HepG2 (cell line): ENCODE data around the gene RAB3A. TPM values are rescaled to one million over a fixed set of nuclear protein-coding genes. Genes with fewer than 3 reads are reported as not detected.

Experiments used
- ASH2L ChIP-seq: fragments of 300-600, 200-600 bp; sonication (generic); IDR thresholded peaks from 2 replicates; pipeline ENCODE4 v1.7.0; 2017; ENCODE audit warnings: low read depth, mild to moderate bottlenecking, moderate library complexity, mixed read lengths, low read length; ENCODE audit not compliant: insufficient read length
- EEA1 ChIP-seq: sonication (generic); formaldehyde crosslinking; IDR thresholded peaks from 2 replicates; pipeline ENCODE4 v1.5.1; 2020; ENCODE audit warnings: mild to moderate bottlenecking, missing genetic modification reagents, borderline replicate concordance
- ELF3 ChIP-seq: IDR thresholded peaks from 2 replicates; pipeline ENCODE4 v1.6.1; 2016; ENCODE audit warnings: missing genetic modification reagents, missing compliant biosample characterization
- HOXA5 ChIP-seq: sonication (generic); formaldehyde crosslinking; IDR thresholded peaks from 2 replicates; pipeline ENCODE4 v1.4.0; 2020; ENCODE audit warnings: missing genetic modification reagents
- POLR2G ChIP-seq: fragments of 200-400 bp; formaldehyde crosslinking; IDR thresholded peaks from 2 replicates; pipeline ENCODE4 v1.6.1; 2018; ENCODE audit warnings: mild to moderate bottlenecking, low read depth, low read length, moderate library complexity
- RARG ChIP-seq: sonication (generic); formaldehyde crosslinking; IDR thresholded peaks from 2 replicates; pipeline ENCODE4 v1.4.0; 2020; ENCODE audit warnings: low read depth, mild to moderate bottlenecking, missing genetic modification reagents
- RELA ChIP-seq: sonication (generic); formaldehyde crosslinking; IDR thresholded peaks from 2 replicates; pipeline ENCODE4 v1.4.0; 2020; ENCODE audit warnings: missing genetic modification reagents
- SALL1 ChIP-seq: sonication (generic); formaldehyde crosslinking; IDR thresholded peaks from 2 replicates; pipeline ENCODE4 v1.8.0; 2022; ENCODE audit warnings: mild to moderate bottlenecking, missing genetic modification reagents
- SP140L ChIP-seq: sonication (generic); formaldehyde crosslinking; IDR thresholded peaks from 2 replicates; pipeline ENCODE4 v1.4.0; 2020; ENCODE audit warnings: missing genetic modification reagents, borderline replicate concordance
- ZBTB7B ChIP-seq: sonication (generic); formaldehyde crosslinking; IDR thresholded peaks from 2 replicates; pipeline ENCODE4 v1.4.0; 2020; ENCODE audit warnings: missing genetic modification reagents
- ZMYM2 ChIP-seq: sonication (generic); formaldehyde crosslinking; IDR thresholded peaks from 2 replicates; pipeline ENCODE4 v1.8.0; 2022; ENCODE audit warnings: mild to moderate bottlenecking, missing genetic modification reagents
- ZNF605 ChIP-seq: sonication (generic); formaldehyde crosslinking; IDR thresholded peaks from 2 replicates; pipeline ENCODE4 v1.8.0; 2022; ENCODE audit warnings: mild to moderate bottlenecking, missing genetic modification reagents
- ZNF614 ChIP-seq: IDR thresholded peaks from 2 replicates; pipeline ENCODE4 v1.6.1; 2018; ENCODE audit warnings: missing biosample characterization, missing genetic modification reagents, inconsistent platforms, borderline replicate concordance
- polyA plus RNA-seq, 8 experiments: library from polyadenylated mRNA; depleted of rRNA in 3 of 8; stranded (reverse) in 7 of 8; unstranded in 1 of 8; fragments of >200 nt; fragmentation: Illumina TruSeq in 4 of 8; extraction: Trizol in 4 of 8; gene quantifications; 2 replicates each; pipeline versions ENCODE4 v1.2.1 to v1.2.3, GENCODE V29; 2011 to 2016; ENCODE audit warnings: low read depth in 4 of 8, missing spikeins in 1 of 8, mixed read lengths in 1 of 8; ENCODE audit not compliant: insufficient read depth in 1 of 8
- total RNA-seq, 5 experiments: library from RNA; depleted of rRNA; stranded (reverse); fragments of >200 nt; fragmentation: Illumina TruSeq; extraction: Trizol; gene quantifications; 2 replicates each; pipeline ENCODE4 v1.2.3, GENCODE V29; 2016; ENCODE audit warnings: low read depth in 1 of 5
- TF ChIP-seq, protein P1 (sequence below): IDR thresholded peaks from 2 replicates; pipeline ENCODE4 v1.6.1; 2016; ENCODE audit warnings: low read depth, missing genetic modification reagents, missing compliant biosample characterization
- TF ChIP-seq, protein P2 (sequence below): sonication (generic); formaldehyde crosslinking; IDR thresholded peaks from 2 replicates; pipeline ENCODE4 v1.5.0; 2020; ENCODE audit warnings: mild to moderate bottlenecking, missing genetic modification reagents, borderline replicate concordance
- TF ChIP-seq, protein P3 (sequence below): IDR thresholded peaks from 2 replicates; pipeline ENCODE4 v1.6.1; 2016; ENCODE audit warnings: missing compliant biosample characterization, missing genetic modification reagents, borderline replicate concordance
- TF ChIP-seq, protein P4 (sequence below): sonication (generic); formaldehyde crosslinking; IDR thresholded peaks from 2 replicates; pipeline ENCODE4; 2020; ENCODE audit warnings: missing genetic modification reagents, mild to moderate bottlenecking, borderline replicate concordance

The RAB3A gene
- total and polyA plus RNA-seq, 2 of the 13 experiments (the other 11 are each of a cell fraction or from before 2014, with no cell fraction given): 0.58 to 0.98 TPM

DNA sequence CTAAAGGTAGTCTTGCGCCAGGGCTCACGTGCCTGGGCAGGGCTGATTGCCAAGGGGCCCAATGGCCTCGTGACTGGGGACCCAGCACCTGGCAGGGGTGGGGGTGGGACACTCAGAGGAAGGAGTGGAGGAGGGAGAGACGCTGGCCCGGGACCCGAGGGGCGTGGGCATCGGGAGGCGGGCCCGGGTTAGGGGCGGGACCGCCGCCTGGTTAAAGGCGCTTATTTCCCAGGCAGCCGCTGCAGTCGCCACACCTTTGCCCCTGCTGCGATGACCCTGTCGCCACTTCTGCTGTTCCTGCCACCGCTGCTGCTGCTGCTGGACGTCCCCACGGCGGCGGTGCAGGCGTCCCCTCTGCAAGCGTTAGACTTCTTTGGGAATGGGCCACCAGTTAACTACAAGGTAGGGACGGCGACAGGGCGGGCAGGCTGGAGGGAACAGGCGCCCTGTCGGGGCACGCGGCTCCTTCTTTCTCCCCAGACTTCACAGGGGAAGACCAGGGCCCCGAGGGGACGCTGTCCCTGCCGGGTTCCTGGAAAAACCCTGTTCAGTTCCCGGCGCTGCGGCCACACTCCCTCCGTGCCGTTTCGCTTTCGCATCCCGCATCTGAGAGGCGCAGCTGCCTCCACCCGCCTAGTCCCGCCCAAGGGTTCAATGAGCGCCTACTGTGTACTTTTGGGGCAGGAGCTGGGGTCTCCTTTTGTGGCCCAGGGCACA is 30.1 kb downstream of the RAB3A start, which contains the start of gene IFI30 (continued):
- TF ChIP-seq ZMYM2 (CRISPR knock-in tag) (0 out of 2 replicates have a peak, but pooled peaks have one; percentile 52), RELA (CRISPR knock-in tag) (peak; percentile 55; the same call in 1 of the 2 replicates), POLR2G (peak; percentile 86), RARG (CRISPR knock-in tag) (0 out of 2 replicates have a peak, but pooled peaks have one; percentile 56), ZNF605 (CRISPR knock-in tag) (no peak; the same call in 1 of the 2 replicates), ZNF614 (CRISPR knock-in tag) (peak; percentile 75; the same call in 1 of the 2 replicates), EEA1 (CRISPR knock-in tag) (peak; percentile 26; the same call in 1 of the 2 replicates), ASH2L (no peak), ELF3 (CRISPR knock-in tag) (peak; percentile 46; the same call in 1 of the 2 replicates), SP140L (no peak), SALL1 (CRISPR knock-in tag) (peak; percentile 31; the same call in 1 of the 2 replicates), HOXA5 (CRISPR knock-in tag) (peak; percentile 66), ZBTB7B (CRISPR knock-in tag) (peak; percentile 73)
- TF ChIP-seq, protein P1, sequence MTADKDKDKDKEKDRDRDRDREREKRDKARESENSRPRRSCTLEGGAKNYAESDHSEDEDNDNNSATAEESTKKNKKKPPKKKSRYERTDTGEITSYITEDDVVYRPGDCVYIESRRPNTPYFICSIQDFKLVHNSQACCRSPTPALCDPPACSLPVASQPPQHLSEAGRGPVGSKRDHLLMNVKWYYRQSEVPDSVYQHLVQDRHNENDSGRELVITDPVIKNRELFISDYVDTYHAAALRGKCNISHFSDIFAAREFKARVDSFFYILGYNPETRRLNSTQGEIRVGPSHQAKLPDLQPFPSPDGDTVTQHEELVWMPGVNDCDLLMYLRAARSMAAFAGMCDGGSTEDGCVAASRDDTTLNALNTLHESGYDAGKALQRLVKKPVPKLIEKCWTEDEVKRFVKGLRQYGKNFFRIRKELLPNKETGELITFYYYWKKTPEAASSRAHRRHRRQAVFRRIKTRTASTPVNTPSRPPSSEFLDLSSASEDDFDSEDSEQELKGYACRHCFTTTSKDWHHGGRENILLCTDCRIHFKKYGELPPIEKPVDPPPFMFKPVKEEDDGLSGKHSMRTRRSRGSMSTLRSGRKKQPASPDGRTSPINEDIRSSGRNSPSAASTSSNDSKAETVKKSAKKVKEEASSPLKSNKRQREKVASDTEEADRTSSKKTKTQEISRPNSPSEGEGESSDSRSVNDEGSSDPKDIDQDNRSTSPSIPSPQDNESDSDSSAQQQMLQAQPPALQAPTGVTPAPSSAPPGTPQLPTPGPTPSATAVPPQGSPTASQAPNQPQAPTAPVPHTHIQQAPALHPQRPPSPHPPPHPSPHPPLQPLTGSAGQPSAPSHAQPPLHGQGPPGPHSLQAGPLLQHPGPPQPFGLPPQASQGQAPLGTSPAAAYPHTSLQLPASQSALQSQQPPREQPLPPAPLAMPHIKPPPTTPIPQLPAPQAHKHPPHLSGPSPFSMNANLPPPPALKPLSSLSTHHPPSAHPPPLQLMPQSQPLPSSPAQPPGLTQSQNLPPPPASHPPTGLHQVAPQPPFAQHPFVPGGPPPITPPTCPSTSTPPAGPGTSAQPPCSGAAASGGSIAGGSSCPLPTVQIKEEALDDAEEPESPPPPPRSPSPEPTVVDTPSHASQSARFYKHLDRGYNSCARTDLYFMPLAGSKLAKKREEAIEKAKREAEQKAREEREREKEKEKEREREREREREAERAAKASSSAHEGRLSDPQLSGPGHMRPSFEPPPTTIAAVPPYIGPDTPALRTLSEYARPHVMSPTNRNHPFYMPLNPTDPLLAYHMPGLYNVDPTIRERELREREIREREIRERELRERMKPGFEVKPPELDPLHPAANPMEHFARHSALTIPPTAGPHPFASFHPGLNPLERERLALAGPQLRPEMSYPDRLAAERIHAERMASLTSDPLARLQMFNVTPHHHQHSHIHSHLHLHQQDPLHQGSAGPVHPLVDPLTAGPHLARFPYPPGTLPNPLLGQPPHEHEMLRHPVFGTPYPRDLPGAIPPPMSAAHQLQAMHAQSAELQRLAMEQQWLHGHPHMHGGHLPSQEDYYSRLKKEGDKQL (CRISPR knock-in tag): peak; percentile 17; the same call in 1 of the 2 replicates
- TF ChIP-seq, protein P2, sequence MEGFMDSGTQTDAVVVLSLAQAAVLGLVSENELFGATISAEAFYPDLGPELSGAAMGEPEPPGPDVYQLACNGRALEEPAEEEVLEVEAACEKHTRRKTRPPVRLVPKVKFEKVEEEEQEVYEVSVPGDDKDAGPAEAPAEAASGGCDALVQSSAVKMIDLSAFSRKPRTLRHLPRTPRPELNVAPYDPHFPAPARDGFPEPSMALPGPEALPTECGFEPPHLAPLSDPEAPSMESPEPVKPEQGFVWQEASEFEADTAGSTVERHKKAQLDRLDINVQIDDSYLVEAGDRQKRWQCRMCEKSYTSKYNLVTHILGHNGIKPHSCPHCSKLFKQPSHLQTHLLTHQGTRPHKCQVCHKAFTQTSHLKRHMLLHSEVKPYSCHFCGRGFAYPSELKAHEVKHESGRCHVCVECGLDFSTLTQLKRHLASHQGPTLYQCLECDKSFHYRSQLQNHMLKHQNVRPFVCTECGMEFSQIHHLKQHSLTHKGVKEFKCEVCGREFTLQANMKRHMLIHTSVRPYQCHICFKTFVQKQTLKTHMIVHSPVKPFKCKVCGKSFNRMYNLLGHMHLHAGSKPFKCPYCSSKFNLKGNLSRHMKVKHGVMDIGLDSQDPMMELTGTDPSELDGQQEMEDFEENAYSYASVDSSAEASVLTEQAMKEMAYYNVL (CRISPR knock-in tag): 0 out of 2 replicates have a peak, but pooled peaks have one; percentile 38
- TF ChIP-seq, protein P3, sequence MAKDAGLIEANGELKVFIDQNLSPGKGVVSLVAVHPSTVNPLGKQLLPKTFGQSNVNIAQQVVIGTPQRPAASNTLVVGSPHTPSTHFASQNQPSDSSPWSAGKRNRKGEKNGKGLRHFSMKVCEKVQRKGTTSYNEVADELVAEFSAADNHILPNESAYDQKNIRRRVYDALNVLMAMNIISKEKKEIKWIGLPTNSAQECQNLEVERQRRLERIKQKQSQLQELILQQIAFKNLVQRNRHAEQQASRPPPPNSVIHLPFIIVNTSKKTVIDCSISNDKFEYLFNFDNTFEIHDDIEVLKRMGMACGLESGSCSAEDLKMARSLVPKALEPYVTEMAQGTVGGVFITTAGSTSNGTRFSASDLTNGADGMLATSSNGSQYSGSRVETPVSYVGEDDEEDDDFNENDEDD (CRISPR knock-in tag): peak; percentile 37; the same call in 1 of the 2 replicates
- TF ChIP-seq, protein P4, sequence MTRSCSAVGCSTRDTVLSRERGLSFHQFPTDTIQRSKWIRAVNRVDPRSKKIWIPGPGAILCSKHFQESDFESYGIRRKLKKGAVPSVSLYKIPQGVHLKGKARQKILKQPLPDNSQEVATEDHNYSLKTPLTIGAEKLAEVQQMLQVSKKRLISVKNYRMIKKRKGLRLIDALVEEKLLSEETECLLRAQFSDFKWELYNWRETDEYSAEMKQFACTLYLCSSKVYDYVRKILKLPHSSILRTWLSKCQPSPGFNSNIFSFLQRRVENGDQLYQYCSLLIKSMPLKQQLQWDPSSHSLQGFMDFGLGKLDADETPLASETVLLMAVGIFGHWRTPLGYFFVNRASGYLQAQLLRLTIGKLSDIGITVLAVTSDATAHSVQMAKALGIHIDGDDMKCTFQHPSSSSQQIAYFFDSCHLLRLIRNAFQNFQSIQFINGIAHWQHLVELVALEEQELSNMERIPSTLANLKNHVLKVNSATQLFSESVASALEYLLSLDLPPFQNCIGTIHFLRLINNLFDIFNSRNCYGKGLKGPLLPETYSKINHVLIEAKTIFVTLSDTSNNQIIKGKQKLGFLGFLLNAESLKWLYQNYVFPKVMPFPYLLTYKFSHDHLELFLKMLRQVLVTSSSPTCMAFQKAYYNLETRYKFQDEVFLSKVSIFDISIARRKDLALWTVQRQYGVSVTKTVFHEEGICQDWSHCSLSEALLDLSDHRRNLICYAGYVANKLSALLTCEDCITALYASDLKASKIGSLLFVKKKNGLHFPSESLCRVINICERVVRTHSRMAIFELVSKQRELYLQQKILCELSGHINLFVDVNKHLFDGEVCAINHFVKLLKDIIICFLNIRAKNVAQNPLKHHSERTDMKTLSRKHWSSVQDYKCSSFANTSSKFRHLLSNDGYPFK (CRISPR knock-in tag): no peak
